Astrocyte of the cerebellum (primary cell): ENCODE measurements around the gene C15orf62.

Experiments
- DNase-seq: peaks from one replicate; pipeline ENCODE4 v3.0.0-alpha.2; 2011; ENCODE audit warnings: low read depth
- H3K4me3 ChIP-seq: 2 replicates; pipeline ENCODE4 v1.5.1; 2011; ENCODE audit warnings: mild to moderate bottlenecking, low read depth, low read length, moderate library complexity
- CTCF ChIP-seq: IDR thresholded peaks from 2 replicates; pipeline ENCODE4 v1.5.1; 2012; ENCODE audit warnings: low read length, low read depth, moderate library complexity, mild to moderate bottlenecking; ENCODE audit errors: missing control alignments
- in situ Hi-C: cut with HindIII; loops from 2 replicates; pipeline ENCODE4 v1.10.0; 2017; ENCODE audit warnings: low sequenced_read_pairs

Gene C15orf62

GRCh38 chr15:40736575-40736974 lies 33.2 kb upstream of the C15orf62 start:
- no peak overlapping the region for H3K4me3 ChIP-seq
- in situ Hi-C loops = loop anchor here (10.0 kb wide), 1 partner anchor 148 kb away; no protein-coding TSS in a partner anchor
- TF ChIP-seq CTCF = no peak
- no peak for DNase-seq

DNA sequence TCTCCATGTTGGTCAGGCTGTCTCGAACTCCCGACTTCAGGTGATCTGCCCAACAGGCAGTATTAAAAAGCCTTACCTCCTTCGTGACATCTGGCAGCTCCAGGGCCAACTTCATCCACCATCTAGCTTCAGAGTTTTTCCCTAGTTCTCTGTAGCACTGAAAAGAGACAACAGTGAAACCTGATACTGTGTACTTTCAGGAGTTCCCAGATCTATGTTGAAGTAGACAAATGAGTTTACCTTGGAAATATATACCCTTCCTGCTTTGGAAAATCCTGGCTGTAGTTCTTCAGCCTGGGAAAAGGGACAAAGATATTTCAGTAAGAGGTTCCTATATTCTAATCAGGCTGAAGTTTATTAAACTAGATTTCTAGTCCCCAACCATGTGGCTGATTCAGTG lies 32.7 kb upstream of the C15orf62 start:
- DNase-seq = no peak
- H3K4me3 ChIP-seq = no peak overlapping the region
- in situ Hi-C loops = loop anchor here (10.0 kb wide), 1 partner anchor 148 kb away; no protein-coding TSS in a partner anchor
- no peak for TF ChIP-seq CTCF

GRCh38 chr15:40739047-40739446 lies 30.7 kb upstream of the C15orf62 start:
- no peak for DNase-seq
- no peak for TF ChIP-seq CTCF
- no peak overlapping the region for H3K4me3 ChIP-seq
- in situ Hi-C loops = loop anchor here (10.0 kb wide), 1 partner anchor 146 kb away; no protein-coding TSS in a partner anchor

GRCh38 chr15:40739854-40740253 lies 29.9 kb upstream of the C15orf62 start:
- DNase-seq = no peak
- no peak for TF ChIP-seq CTCF
- in situ Hi-C loops = loop anchor here (10.0 kb wide), 1 partner anchor 145 kb away; no protein-coding TSS in a partner anchor
- no peak overlapping the region for H3K4me3 ChIP-seq

DNA sequence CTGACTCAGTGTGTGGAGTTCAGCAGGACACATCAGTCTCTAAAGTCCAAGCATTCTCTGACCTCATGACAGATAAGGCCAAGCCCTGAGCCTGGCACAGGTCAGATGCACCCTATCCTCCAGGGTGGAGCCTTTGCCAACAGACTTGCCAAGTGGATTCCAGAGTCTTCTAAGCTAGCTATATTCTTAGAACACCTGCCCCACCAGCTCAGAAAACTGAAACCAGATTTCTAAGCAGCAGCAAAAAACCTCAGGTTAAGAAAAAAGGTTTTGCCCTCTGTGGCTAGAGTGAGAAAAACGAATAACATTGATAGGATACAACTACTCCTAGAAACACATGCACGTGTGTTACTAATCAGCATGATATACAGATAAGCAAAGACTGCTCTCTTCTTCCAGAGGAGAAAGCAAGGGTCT lies 26.3 kb upstream of the C15orf62 start:
- in situ Hi-C loops = no loop called here
- no peak for DNase-seq
- no peak overlapping the region for H3K4me3 ChIP-seq
- TF ChIP-seq CTCF = no peak

GRCh38 chr15:40743921-40744814 lies 25.6 kb upstream of the C15orf62 start:
- in situ Hi-C loops = no loop called here
- peak; percentile 14 for TF ChIP-seq CTCF
- no peak for DNase-seq
- H3K4me3 ChIP-seq = no peak overlapping the region
